Prostate gland (tissue), 2 donors: Measurements from ENCODE around the gene ZDHHC17. TPM values are rescaled to one million over a fixed set of nuclear protein-coding genes. Genes with fewer than 3 reads are reported as not detected.

ENCODE experiments used
- DNase-seq: peaks from one replicate; pipeline ENCODE4 v3.0.0-alpha.2; 2019; ENCODE audit warnings: low spot score
- H3K27ac ChIP-seq, 2 donors: fragments of 200-600 bp; sonication (generic); 2 replicates each; pipeline ENCODE4 v1.5.1; 2017 to 2019
- H3K27me3 ChIP-seq: fragments of 200-600 bp; sonication (generic); replicated peaks from 2 replicates; pipeline ENCODE4 v1.5.1; 2019; ENCODE audit not compliant: insufficient read depth
- H3K36me3 ChIP-seq, 2 donors: fragments of 200-600 bp; sonication (generic); 1 replicate in 1 of 2; 2 replicates in 1 of 2; pipeline versions ENCODE4 v1.5.1 to v1.8.1; 2017 to 2019
- H3K4me1 ChIP-seq: fragments of 200-600 bp; sonication (generic); replicated peaks from 2 replicates; pipeline ENCODE4 v1.5.1; 2019
- H3K4me3 ChIP-seq, 2 donors: fragments of 200-600 bp; sonication (generic); 2 replicates each; pipeline ENCODE4 v1.5.1; 2017 to 2019
- H3K9me3 ChIP-seq: fragments of 200-600 bp; sonication (generic); 2 replicates; pipeline ENCODE4 v1.5.1; 2017
- CTCF ChIP-seq, 4 experiments: fragments of 200-600 bp in 2 of 4; fragments of 450-650 bp in 2 of 4; sonication (generic) in 2 of 4; IDR thresholded peaks; 1 replicate in 3 of 4; 2 replicates in 1 of 4; pipeline ENCODE4 v1.5.1; 2016 to 2019; ENCODE audit warnings: antibody characterized with exemption in 4 of 4, mild to moderate bottlenecking in 2 of 4, moderate library complexity in 2 of 4
- POLR2A ChIP-seq: fragments of 450-650 bp; IDR thresholded peaks from one replicate; pipeline ENCODE4 v1.6.1; 2016; ENCODE audit warnings: antibody characterized with exemption, mild to moderate bottlenecking
- POLR2AphosphoS5 ChIP-seq: sonication (generic); formaldehyde crosslinking; IDR thresholded peaks from one replicate; pipeline ENCODE4 v1.6.1; 2017; ENCODE audit warnings: antibody characterized with exemption
- WGBS: methylation state at CpG from one replicate; pipeline ENCODE4 v1.1.5; 2018; 5-methylcytosine and 5-hydroxymethylcytosine counted together
- intact Hi-C: fragments of 100-400 bp; cut with DNase I; formaldehyde crosslinking; loops from one replicate; pipeline ENCODE4 v1.14.2; 2022
- total RNA-seq, 2 donors: library from RNA; depleted of rRNA; stranded (reverse); fragments of >200 nt; gene quantifications; one replicate each; pipeline ENCODE4 v1.1.0, GENCODE V29; 2016

ZDHHC17 gene
- total RNA-seq, 2 donors from 2014 or later = 21.6 to 34.6 TPM

- DNase-seq = no peak
- intact Hi-C loops = no loop called here
- TF ChIP-seq POLR2AphosphoS5 = no peak
- TF ChIP-seq POLR2A = no peak
- no peak for TF ChIP-seq CTCF (IDR thresholded peaks at IDR 0.05)
- no peak overlapping the region for H3K4me3 ChIP-seq
- 80% methylated on average over 2 of the region's 2 CpGs for WGBS
- H3K36me3 ChIP-seq = no peaks in the 10 kb centered on the region
- no peaks in the 10 kb centered on the region for H3K4me1 ChIP-seq
- H3K27ac ChIP-seq = no peak overlapping the region
- H3K9me3 ChIP-seq = no peaks in the 10 kb centered on the region
- H3K27me3 ChIP-seq = no peaks in the 10 kb centered on the region
These were observed 101.0 kb downstream of the ZDHHC17 start for GRCh38 chr12:76864791-76865400.

GRCh38 chr12:76866151-76866567 is 102.2 kb downstream of the ZDHHC17 start:
- no peak for DNase-seq
- intact Hi-C loops = no loop called here
- Histone ChIP-seq H3K27me3 (no peaks in the 10 kb centered on the region), H3K36me3 (no peaks in the 10 kb centered on the region), H3K9me3 (no peaks in the 10 kb centered on the region), H3K4me1 (no peaks in the 10 kb centered on the region), H3K27ac (no peak overlapping the region), H3K4me3 (no peak overlapping the region)
- WGBS = 47% methylated on average over 8 of the region's 8 CpGs
- no peak for TF ChIP-seq CTCF (IDR thresholded peaks at IDR 0.05)
- no peak for TF ChIP-seq POLR2AphosphoS5

GRCh38 chr12:76866726-76867125 is 102.8 kb downstream of the ZDHHC17 start:
- no peak for TF ChIP-seq CTCF (IDR thresholded peaks at IDR 0.05)
- TF ChIP-seq POLR2A = no peak
- TF ChIP-seq POLR2AphosphoS5 = no peak
- no peaks in the 10 kb centered on the region for H3K27me3 ChIP-seq
- intact Hi-C loops = no loop called here
- no peaks in the 10 kb centered on the region for H3K4me1 ChIP-seq
- 62% methylated on average over 8 of the region's 8 CpGs for WGBS
- H3K36me3 ChIP-seq = no peaks in the 10 kb centered on the region
- no peak overlapping the region for H3K4me3 ChIP-seq
- no peak overlapping the region for H3K27ac ChIP-seq
- H3K9me3 ChIP-seq = no peaks in the 10 kb centered on the region
- DNase-seq = no peak

GRCh38 chr12:76871082-76871481 is 107.2 kb downstream of the ZDHHC17 start:
- Histone ChIP-seq H3K4me3 (no peak overlapping the region), H3K27me3 (no peaks in the 10 kb centered on the region), H3K27ac (no peak overlapping the region), H3K9me3 (no peaks in the 10 kb centered on the region), H3K4me1 (no peaks in the 10 kb centered on the region), H3K36me3 (no peaks in the 10 kb centered on the region)
- intact Hi-C loops = no loop called here
- 74% methylated on average over 2 of the region's 2 CpGs for WGBS
- TF ChIP-seq POLR2A = no peak
- no peak for TF ChIP-seq CTCF (IDR thresholded peaks at IDR 0.05)
- TF ChIP-seq POLR2AphosphoS5 = no peak
- no peak for DNase-seq

GRCh38 chr12:76871742-76872141 is 107.8 kb downstream of the ZDHHC17 start:
- Histone ChIP-seq H3K4me3 (no peak overlapping the region), H3K36me3 (no peaks in the 10 kb centered on the region), H3K27me3 (no peaks in the 10 kb centered on the region), H3K27ac (no peak overlapping the region), H3K9me3 (no peaks in the 10 kb centered on the region), H3K4me1 (no peaks in the 10 kb centered on the region)
- intact Hi-C loops = no loop called here
- 70% methylated on average over 3 of the region's 3 CpGs for WGBS
- DNase-seq = no peak
- TF ChIP-seq POLR2AphosphoS5 (no peak), POLR2A (no peak), CTCF (IDR thresholded peaks at IDR 0.05) (no peak)
